ENCODE measurements around the gene ARHGEF7. TPM values are rescaled to one million over a fixed set of nuclear protein-coding genes. Genes with fewer than 3 reads are reported as not detected.

Gene ARHGEF7
- total RNA-seq, 1 donor from 2014 or later, result 57.5 TPM

GRCh38 chr13:111211789-111212516 is 96.8 kb downstream of the ARHGEF7 start:
- Histone ChIP-seq H3K9me3 (no peaks in the 10 kb centered on the region), H3K36me3 (no peaks in the 10 kb centered on the region), H3K27me3 (no peaks in the 10 kb centered on the region), H3K4me1 (peaks cover 64% of the 10 kb centered on the region), H3K27ac (peak overlapping the region; percentile 5), H3K4me3 (no peak overlapping the region)
- DNase-seq (ENCODE audit: extremely low spot score in 2 of 2), result no peak
- TF ChIP-seq POLR2AphosphoS5 (IDR thresholded peaks at IDR 0.05; ENCODE audit: insufficient read depth in 1 of 2, low read depth in 1 of 2) (no peak), POLR2A (IDR thresholded peaks at IDR 0.05) (no peak)
- intact Hi-C loops (cut with DNase I), result loop anchor here (10.0 kb wide), 1 partner anchor 147 kb away; no protein-coding TSS in a partner anchor

DNA sequence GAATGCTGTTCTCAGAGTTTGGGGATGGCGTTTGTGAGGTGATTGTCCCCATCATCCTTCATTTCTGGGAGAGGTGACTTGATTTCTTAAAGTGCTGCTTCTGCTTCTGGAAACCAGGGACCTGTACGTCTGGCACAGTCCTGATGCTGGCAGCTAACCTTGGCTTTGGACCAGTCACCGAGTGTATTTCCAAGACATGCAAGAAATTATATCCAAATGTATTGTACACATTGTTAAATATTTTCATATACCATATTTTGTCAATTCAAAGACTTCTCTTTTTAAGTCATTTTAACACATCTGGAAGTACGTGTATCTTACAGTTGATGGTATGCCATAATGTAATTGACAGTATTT is 97.4 kb downstream of the ARHGEF7 start:
- H3K27me3 ChIP-seq, result no peaks in the 10 kb centered on the region
- H3K4me1 ChIP-seq, result peaks cover 69% of the 10 kb centered on the region
- H3K9me3 ChIP-seq, result no peaks in the 10 kb centered on the region
- TF ChIP-seq POLR2AphosphoS5 (IDR thresholded peaks at IDR 0.05; ENCODE audit: insufficient read depth in 1 of 2, low read depth in 1 of 2) (no peak), POLR2A (IDR thresholded peaks at IDR 0.05) (no peak)
- TF ChIP-seq, protein P1, sequence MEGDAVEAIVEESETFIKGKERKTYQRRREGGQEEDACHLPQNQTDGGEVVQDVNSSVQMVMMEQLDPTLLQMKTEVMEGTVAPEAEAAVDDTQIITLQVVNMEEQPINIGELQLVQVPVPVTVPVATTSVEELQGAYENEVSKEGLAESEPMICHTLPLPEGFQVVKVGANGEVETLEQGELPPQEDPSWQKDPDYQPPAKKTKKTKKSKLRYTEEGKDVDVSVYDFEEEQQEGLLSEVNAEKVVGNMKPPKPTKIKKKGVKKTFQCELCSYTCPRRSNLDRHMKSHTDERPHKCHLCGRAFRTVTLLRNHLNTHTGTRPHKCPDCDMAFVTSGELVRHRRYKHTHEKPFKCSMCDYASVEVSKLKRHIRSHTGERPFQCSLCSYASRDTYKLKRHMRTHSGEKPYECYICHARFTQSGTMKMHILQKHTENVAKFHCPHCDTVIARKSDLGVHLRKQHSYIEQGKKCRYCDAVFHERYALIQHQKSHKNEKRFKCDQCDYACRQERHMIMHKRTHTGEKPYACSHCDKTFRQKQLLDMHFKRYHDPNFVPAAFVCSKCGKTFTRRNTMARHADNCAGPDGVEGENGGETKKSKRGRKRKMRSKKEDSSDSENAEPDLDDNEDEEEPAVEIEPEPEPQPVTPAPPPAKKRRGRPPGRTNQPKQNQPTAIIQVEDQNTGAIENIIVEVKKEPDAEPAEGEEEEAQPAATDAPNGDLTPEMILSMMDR (IDR thresholded peaks at IDR 0.05), result no peak
- no peak for DNase-seq (ENCODE audit: extremely low spot score in 2 of 2)
- intact Hi-C loops (cut with DNase I), result loop anchor here (10.0 kb wide), 1 partner anchor 148 kb away; no protein-coding TSS in a partner anchor
- no peaks in the 10 kb centered on the region for H3K36me3 ChIP-seq
- no peak overlapping the region for H3K4me3 ChIP-seq
- H3K27ac ChIP-seq, result no peak overlapping the region

DNA sequence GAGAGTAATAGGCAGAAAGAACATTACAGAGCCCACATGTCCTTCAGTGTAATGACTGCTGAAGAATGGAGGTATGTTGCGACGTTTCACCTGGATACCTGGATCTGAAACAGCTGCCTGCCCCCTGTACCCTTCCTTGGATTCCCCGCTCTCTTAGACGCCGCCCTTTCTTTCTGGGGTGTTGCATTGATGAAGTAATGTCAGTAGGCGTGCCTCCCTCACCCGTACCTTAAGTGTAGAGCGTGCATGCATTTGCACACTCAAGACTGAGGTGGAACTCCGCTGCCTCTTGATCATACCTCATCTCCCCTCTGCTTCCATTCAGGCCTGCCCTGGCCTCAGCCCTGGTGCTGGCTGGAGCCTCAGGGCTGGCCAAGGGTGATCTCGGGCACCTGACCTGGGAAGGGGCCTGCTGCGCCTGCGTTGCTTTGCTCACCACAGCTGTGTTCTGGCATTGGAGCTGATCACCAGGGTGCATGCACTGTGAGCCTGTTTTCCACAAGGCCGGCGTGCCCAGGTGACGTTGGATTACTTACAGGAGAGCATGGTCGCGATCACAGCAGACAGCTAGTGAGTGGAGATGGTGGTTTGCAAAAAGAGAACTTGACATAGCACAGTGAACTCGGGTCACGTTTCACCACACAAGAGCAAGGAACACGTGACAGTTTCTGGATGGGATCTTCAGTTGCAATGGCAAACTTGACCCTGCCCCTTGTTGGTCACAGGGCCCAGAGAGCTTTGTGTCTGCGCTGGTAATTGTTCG is 99.0 kb downstream of the ARHGEF7 start:
- Histone ChIP-seq H3K27me3 (no peaks in the 10 kb centered on the region), H3K36me3 (peaks cover 0 to 3% of the 10 kb centered on the region in 2 donors), H3K9me3 (no peaks in the 10 kb centered on the region), H3K27ac (no peak overlapping the region), H3K4me3 (no peak overlapping the region), H3K4me1 (peaks cover 71% of the 10 kb centered on the region)
- intact Hi-C loops (cut with DNase I), result loop anchor here (10.0 kb wide), 1 partner anchor 149 kb away; no protein-coding TSS in a partner anchor
- DNase-seq (ENCODE audit: extremely low spot score in 2 of 2), result no peak
- TF ChIP-seq, protein P1 (IDR thresholded peaks at IDR 0.05), result no peak
- TF ChIP-seq POLR2AphosphoS5 (IDR thresholded peaks at IDR 0.05; ENCODE audit: insufficient read depth in 1 of 2, low read depth in 1 of 2) (no peak), POLR2A (IDR thresholded peaks at IDR 0.05) (no peak)

DNA sequence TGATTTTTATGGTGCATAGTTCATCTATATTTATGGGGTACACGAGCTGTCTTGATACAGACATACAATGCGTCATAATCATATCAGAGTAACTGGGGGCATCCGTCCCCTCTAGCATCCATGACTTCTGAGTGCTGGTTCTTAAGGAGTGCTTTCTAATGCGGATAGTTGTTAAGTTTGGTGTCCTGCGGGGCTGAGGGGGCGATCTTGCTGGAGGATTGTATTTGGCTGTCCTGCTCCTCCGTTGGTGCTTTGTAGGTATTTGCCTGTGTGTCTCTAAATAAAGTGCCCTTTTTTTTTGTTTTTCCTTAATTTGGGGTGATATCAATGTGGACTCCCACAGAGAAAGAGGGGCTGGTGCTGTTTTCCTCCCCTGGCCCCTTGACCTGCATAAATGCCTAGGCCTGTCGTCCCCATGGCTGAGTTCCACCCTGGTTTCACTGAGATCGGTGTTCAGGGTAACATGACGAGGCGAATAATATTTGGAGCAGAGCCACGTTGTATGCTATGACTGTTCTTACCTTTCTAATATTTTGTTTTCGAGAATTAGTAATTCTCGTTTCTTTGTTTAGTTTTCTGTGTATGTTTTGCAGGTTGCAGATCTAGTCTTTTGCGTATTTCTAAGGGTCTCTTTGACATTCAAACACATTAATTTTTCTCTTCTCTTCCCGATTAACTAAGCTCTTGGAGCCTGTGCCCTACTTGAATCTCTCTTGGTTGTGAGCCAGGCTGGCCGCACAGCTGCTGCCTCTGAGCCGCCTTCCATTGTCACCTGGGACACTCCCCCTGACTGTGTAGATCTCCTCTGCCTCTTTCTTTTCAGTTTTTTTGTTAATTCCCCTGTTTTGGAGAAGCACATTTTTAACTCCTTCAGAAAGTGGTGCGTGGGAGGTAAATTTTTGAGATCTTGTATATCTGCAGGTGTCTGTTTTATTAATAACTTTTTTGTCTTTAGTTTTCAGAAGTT is 100.3 kb downstream of the ARHGEF7 start:
- H3K4me1 ChIP-seq, result peaks cover 71% of the 10 kb centered on the region
- H3K27me3 ChIP-seq, result no peaks in the 10 kb centered on the region
- H3K36me3 ChIP-seq, result peaks cover 0 to 3% of the 10 kb centered on the region in 2 donors
- intact Hi-C loops (cut with DNase I), result loop anchor here (5.0 to 10.0 kb wide), 2 partner anchors 103 to 151 kb away; no protein-coding TSS in a partner anchor
- no peaks in the 10 kb centered on the region for H3K9me3 ChIP-seq
- no peak for DNase-seq (ENCODE audit: extremely low spot score in 2 of 2)
- TF ChIP-seq POLR2AphosphoS5 (IDR thresholded peaks at IDR 0.05; ENCODE audit: insufficient read depth in 1 of 2, low read depth in 1 of 2) (no peak), POLR2A (IDR thresholded peaks at IDR 0.05) (no peak)
- TF ChIP-seq, protein P1 (IDR thresholded peaks at IDR 0.05), result no peak
- no peak overlapping the region for H3K4me3 ChIP-seq
- no peak overlapping the region for H3K27ac ChIP-seq

Measured in vagina (tissue), 2 donors.